HFF-Myc (cell line): ENCODE data around the gene ADGRA1.
"Not testable (repeated sequence)": the region's sequence is repeated elsewhere in the genome, so short reads cannot be mapped to it uniquely, and the experiment has no call there.

ENCODE experiments used
- DNase-seq: peaks from one replicate; pipeline ENCODE4 v3.0.0-alpha.2; 2011; ENCODE audit warnings: low read depth; ENCODE audit errors: extremely low read depth
- H3K4me3 ChIP-seq: replicated peaks from 2 replicates; pipeline ENCODE4 v1.5.1; 2011; ENCODE audit warnings: low read depth, mild to moderate bottlenecking, control low read depth, low read length
- CTCF ChIP-seq: IDR thresholded peaks from 2 replicates; pipeline ENCODE4 v1.5.1; 2012; ENCODE audit warnings: mild to moderate bottlenecking, low read depth, low read length, control low read depth; ENCODE audit errors: missing control alignments

The ADGRA1 gene

GRCh38 chr10:133135116-133135465 lies 47.4 kb downstream of the ADGRA1 start:
- no peak for DNase-seq
- TF ChIP-seq CTCF: no peak
- H3K4me3 ChIP-seq: no peak overlapping the region

- not testable (repeated sequence) for DNase-seq
Measured at GRCh38 chr10:133137486-133138145, 49.9 kb downstream of the ADGRA1 start.

GRCh38 chr10:133139551-133140065 lies 51.9 kb downstream of the ADGRA1 start:
- no peak for DNase-seq
- no peak for TF ChIP-seq CTCF
- H3K4me3 ChIP-seq: no peak overlapping the region

More at GRCh38 chr10:133137486-133138145, 49.9 kb downstream of the ADGRA1 start:
- H3K4me3 ChIP-seq: not testable (repeated sequence)

- no peak overlapping the region for H3K4me3 ChIP-seq
- no peak for DNase-seq
- TF ChIP-seq CTCF: no peak
Measured at GRCh38 chr10:133140417-133141143, 52.9 kb downstream of the ADGRA1 start.

- H3K4me3 ChIP-seq: no peak overlapping the region
- DNase-seq: no peak
- TF ChIP-seq CTCF: no peak
Measured at GRCh38 chr10:133141144-133141957, 53.6 kb downstream of the ADGRA1 start.

GRCh38 chr10:133141958-133142340 lies 54.2 kb downstream of the ADGRA1 start:
- no peak overlapping the region for H3K4me3 ChIP-seq
- DNase-seq: no peak
- no peak for TF ChIP-seq CTCF
